ENCODE results near the gene PRF1. TPM values are rescaled to one million over a fixed set of nuclear protein-coding genes. Genes with fewer than 3 reads are reported as not detected.
A peak's percentile ranks its signal among the peaks of the same experiment; 100 is the strongest.
"Not testable (repeated sequence)": the region's sequence is repeated elsewhere in the genome, so short reads cannot be mapped to it uniquely, and the experiment has no call there.

Gene PRF1
- total RNA-seq, result 0.90 TPM
- polyA plus RNA-seq, result 1.3 TPM

DNA sequence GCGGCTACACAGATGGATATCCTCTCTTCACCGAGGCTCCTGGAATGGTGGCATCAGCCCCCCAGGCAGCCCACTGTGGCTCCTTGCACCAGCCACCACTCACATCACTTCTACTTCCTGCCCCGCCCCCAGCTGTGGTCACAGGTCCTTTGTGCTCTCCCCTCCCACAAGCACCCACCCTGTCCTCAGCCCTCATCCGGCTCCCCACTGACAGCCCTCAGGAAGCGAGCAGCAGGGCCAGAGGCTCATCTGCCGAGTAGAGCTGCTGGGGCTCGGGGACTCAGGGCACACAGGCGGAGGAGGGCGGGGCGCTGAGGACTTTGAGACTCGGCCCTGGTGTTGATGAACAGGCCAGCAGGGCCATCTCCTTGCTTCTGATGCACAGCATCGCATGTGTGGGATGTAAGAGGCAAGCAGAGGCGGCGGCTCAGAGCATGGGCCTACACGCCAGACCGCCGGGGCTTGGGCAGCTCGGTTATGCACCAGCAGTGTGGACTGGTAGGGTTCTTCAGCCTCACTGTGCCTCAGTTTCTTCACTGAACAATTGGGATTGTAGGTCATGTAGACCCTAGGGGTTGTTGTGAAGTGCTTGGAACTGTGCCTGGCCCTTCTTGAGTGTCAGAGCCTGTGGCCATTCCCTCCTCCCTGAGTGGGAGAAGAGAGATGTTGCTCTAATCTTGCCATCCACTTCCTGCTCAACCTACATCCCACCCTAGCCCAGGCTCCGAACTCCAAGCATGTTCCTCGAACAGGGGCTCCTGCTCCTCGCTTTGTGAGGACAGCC is at the start of gene PRF1:
PRF1 (minus strand) TSS at position 77 of the 784 bp plus-strand sequence. CDS start 1,839 bp downstream, outside the sequence.
- WGBS, result 89% methylated on average over 21 of the region's 21 CpGs
- no peaks in the 10 kb centered on the region for H3K4me1 ChIP-seq (ENCODE audit: insufficient read depth)
- H3K4me3 ChIP-seq (ENCODE audit: low read depth, low read length), result peak within 1 kb of the TSS; percentile 2
- no peaks in the 10 kb centered on the region for H3K36me3 ChIP-seq (ENCODE audit: insufficient read depth)
- DNase-seq (ENCODE audit: extremely low spot score), result no peak
- H3K27ac ChIP-seq (ENCODE audit: low read depth), result no peak within 1 kb of the TSS

DNA sequence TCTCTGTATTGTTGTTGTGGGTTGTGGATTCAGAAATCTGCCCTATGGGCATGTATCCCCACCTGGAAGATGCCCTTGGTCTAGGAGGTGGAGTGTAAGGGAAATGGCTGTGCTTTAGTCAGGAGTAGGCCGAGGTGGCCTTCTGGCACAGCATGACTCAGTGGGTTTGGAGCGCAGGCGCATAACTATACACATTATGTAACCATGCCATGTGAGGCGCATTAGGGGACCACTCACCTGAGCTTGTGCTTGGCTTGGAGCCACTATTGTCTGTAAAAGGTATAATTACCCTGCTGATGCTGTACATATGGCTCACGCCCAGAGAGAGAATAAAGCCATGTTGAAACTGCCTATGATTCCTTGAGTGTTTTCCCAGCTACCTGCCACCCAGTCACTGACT is 49.1 kb upstream of the PRF1 start:
- no peaks in the 10 kb centered on the region for H3K4me1 ChIP-seq (ENCODE audit: insufficient read depth)
- no peak for DNase-seq (ENCODE audit: extremely low spot score)
- H3K4me3 ChIP-seq (ENCODE audit: low read depth, low read length), result no peak overlapping the region
- H3K27ac ChIP-seq (ENCODE audit: low read depth), result no peak overlapping the region
- H3K36me3 ChIP-seq (ENCODE audit: insufficient read depth), result no peaks in the 10 kb centered on the region
- WGBS, result 97% methylated on average over 5 of the region's 5 CpGs

DNA sequence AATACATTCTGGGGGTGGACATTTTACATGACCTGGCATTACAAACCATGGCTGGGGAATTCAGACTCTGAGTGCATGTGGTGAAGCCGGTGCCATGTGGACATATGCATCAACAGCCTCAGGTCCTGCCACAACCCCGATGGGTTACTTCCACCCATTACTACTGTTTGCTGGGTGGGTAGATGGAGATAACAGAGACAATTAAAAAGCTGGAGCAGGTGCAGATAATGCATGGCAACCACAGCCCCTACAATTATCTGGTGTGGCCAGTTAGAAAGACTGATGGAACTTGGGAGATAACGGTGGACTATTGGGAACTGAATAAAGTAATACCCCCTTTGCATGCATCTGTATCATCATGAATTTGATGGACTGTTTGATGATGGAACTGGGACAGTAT is 48.2 kb upstream of the PRF1 start:
- Histone ChIP-seq H3K27ac (ENCODE audit: low read depth) (no peak overlapping the region), H3K4me1 (ENCODE audit: insufficient read depth) (no peaks in the 10 kb centered on the region), H3K4me3 (ENCODE audit: low read depth, low read length) (no peak overlapping the region), H3K36me3 (ENCODE audit: insufficient read depth) (no peaks in the 10 kb centered on the region)
- WGBS, result 95% methylated on average over 3 of the region's 3 CpGs
- DNase-seq (ENCODE audit: extremely low spot score), result no peak

DNA sequence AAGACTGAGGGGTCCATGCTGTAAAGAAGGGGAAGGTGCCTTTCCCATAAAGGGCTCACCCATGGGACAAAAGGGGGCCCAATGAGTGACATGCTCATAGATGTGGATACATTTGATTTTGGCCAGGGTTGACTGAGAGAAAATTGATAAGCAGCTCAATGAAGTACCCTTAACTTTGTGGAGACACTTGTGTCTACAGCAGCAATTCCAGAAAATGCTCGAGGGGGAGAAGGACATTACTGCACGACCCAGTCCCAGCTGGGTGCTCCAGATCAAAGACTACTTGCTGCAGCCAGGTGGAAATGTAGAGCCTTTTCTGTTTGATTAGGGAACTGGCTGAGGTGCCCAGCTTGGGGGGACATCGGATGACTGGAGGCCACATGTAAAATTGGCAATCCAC is 47.6 kb upstream of the PRF1 start:
- WGBS, result 78% methylated on average over 3 of the region's 3 CpGs
- Histone ChIP-seq H3K4me3 (ENCODE audit: low read depth, low read length) (no peak overlapping the region), H3K27ac (ENCODE audit: low read depth) (no peak overlapping the region), H3K4me1 (ENCODE audit: insufficient read depth) (no peaks in the 10 kb centered on the region), H3K36me3 (ENCODE audit: insufficient read depth) (no peaks in the 10 kb centered on the region)
- no peak for DNase-seq (ENCODE audit: extremely low spot score)

DNA sequence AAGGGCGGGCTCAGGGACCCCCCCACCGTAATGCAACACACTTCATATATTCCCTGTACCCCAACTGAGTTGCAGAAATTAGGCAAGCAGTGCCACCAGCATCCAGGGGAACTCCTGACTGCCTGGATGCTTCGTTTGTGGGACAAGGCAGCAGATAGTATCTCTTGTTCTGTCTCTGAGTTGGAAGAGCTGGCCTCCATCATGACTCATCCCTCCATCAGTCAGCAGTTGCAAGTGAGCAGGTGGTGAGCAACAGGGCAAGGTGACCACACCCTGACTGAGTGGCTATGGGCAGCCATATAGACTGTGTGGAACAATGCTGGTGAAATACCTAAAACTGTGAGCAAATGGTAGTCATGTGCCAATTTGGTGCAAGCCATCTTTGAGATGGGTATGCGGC is 47.0 kb upstream of the PRF1 start:
- DNase-seq (ENCODE audit: extremely low spot score), result no peak
- 71% methylated on average over 4 of the region's 4 CpGs for WGBS
- Histone ChIP-seq H3K27ac (ENCODE audit: low read depth) (no peak overlapping the region), H3K36me3 (ENCODE audit: insufficient read depth) (no peaks in the 10 kb centered on the region), H3K4me3 (ENCODE audit: low read depth, low read length) (no peak overlapping the region), H3K4me1 (ENCODE audit: insufficient read depth) (no peaks in the 10 kb centered on the region)

DNA sequence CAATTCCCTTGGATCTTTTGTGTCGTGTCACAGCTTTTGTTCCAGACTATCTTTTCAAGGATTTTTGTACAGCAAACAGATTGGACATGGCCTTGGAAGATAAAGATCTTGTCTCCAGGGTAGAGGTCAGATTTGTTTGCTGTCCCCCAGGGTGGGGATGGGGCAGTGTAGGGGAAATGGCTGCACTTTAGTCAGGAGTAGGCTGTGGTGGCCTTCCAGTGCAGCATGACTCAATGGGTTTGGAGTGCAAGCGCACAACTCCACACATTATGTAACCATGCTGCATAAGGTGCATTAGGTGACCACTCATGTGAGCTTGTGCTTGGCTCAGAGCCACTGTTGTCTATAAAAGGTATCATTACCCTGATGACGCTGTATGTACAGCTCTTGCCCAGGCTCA is 45.9 kb upstream of the PRF1 start:
- Histone ChIP-seq H3K36me3 (ENCODE audit: insufficient read depth) (no peaks in the 10 kb centered on the region), H3K4me1 (ENCODE audit: insufficient read depth) (no peaks in the 10 kb centered on the region), H3K4me3 (ENCODE audit: low read depth, low read length) (no peak overlapping the region), H3K27ac (ENCODE audit: low read depth) (no peak overlapping the region)
- no peak for DNase-seq (ENCODE audit: extremely low spot score)
- WGBS, result 93% methylated on average over 3 of the region's 3 CpGs

DNA sequence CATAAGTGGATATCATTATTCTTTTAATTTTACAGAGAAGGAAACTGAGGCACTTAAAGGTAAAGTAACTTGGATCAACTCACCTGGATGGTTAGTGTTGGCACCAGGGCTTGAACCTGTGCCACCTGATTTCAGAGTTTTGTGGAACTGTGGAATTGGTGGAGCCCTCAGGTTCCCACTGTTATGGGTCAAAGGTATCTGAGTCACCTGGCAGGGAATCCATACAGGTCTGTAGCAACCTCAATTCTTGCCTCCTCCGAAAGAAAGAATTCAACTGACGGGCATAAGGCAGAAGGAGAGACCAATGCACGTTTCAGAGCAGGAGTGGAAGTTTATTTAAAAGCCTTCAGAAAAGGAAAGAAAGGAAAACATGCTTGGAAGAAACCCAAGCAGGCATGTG is 44.5 kb upstream of the PRF1 start:
- DNase-seq (ENCODE audit: extremely low spot score), result no peak
- H3K4me3 ChIP-seq (ENCODE audit: low read depth, low read length), result no peak overlapping the region
- no peak overlapping the region for H3K27ac ChIP-seq (ENCODE audit: low read depth)
- WGBS, result 63% methylated on average over 3 of the region's 3 CpGs
- no peaks in the 10 kb centered on the region for H3K4me1 ChIP-seq (ENCODE audit: insufficient read depth)
- no peaks in the 10 kb centered on the region for H3K36me3 ChIP-seq (ENCODE audit: insufficient read depth)

DNA sequence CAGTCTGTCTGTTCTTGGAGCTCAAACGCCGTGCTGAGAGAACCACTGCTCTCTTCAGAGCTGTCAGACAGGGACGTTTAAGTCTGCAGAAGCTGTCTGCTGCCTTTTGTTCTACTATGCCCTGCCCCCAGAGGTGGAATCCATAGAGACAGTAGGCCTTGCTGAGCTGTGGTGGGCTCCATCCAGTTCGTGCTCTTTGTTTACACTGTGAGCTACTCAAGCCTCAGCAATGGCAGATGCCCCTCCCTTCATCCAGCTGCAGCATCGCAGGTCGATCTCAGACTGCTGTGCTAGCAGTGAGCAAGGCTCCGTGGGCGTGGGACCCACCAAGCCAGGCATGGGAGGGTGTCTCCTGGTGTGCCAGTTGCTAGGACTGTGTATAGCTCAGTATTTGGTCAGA is 42.4 kb upstream of the PRF1 start:
- not testable (repeated sequence) for H3K4me3 ChIP-seq (ENCODE audit: low read depth, low read length); H3K4me1 ChIP-seq (ENCODE audit: insufficient read depth); H3K36me3 ChIP-seq (ENCODE audit: insufficient read depth); DNase-seq (ENCODE audit: extremely low spot score); H3K27ac ChIP-seq (ENCODE audit: low read depth)
- 37% methylated on average over 8 of the region's 8 CpGs for WGBS

DNA sequence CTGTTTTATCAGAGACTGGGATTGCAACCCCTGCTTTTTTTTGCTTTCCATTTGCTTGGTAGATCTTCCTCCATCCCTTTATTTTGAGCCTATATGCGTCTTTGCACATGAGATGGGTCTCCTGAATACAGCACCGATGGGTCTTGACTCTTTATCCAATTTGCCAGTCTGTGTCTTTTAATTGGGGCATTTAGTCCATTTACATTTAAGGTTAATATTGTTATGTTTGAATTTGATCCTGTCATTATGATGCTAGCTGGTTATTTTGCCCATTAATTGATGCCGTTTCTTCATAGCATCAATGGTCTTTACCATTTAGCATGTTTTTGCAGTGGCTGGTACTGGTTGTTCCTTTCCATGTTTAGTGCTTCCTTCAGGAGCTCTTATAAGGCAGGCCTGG is 40.7 kb upstream of the PRF1 start:
- 98% methylated on average over 3 of the region's 3 CpGs for WGBS
- H3K27ac ChIP-seq (ENCODE audit: low read depth); H3K4me1 ChIP-seq (ENCODE audit: insufficient read depth); H3K36me3 ChIP-seq (ENCODE audit: insufficient read depth); H3K4me3 ChIP-seq (ENCODE audit: low read depth, low read length); DNase-seq (ENCODE audit: extremely low spot score): not testable (repeated sequence)

DNA sequence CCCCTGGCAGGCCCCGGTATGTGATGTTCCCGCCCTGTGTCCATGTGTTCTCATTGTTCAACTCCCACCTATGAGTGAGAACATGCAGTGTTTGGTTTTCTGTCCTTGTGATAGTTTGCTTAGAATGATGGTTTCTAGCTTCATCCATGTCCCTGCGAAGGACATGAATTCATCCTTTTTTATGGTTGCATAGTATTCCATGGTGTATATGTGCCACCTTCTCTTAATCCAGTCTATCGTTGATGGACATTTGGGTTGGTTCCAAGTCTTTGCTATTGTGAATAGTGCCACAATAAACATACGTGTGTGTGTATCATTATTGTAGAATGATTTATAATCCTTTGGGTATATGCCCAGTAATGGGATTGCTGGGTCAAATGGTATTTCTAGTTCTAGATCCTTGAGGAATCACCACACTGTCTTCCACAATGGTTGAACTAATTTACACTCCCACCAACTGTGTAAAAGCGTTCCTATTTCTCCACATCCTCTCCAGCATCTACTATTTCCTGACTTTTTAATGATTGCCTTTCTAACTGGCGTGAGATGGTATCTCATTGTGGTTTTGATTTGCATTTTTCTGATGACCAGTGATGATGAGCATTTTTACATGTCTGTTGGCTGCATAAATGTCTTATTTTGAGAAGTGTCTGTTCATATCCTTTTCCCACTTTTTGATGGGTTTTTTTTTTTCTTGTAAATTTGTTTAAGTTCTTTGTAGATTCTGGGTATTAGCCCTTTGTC is 37.3 kb upstream of the PRF1 start:
- not testable (repeated sequence) for DNase-seq (ENCODE audit: extremely low spot score); H3K4me3 ChIP-seq (ENCODE audit: low read depth, low read length); H3K4me1 ChIP-seq (ENCODE audit: insufficient read depth); H3K36me3 ChIP-seq (ENCODE audit: insufficient read depth); H3K27ac ChIP-seq (ENCODE audit: low read depth)
- WGBS, result 80% methylated on average over 7 of the region's 7 CpGs

DNA sequence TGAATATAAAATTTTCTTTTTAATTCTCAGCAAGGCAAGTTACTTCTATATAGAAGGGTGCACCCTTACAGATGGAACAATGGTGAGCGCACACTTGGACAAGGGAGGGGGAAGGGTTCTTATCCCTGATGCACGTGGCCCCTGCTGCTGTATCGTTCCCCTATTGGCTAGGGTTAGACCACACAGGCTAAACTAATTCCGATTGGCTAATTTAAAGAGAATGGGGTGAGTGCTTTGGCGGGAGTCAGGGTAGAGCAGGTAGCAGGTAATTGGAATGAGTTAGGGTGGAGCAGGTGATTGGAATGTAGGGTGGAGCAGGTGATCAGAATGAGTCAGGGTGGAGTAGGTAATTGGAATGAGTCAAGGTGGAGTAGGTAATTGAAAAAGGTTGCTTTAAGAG is 32.0 kb upstream of the PRF1 start:
- not testable (repeated sequence) for H3K4me3 ChIP-seq (ENCODE audit: low read depth, low read length); H3K27ac ChIP-seq (ENCODE audit: low read depth); H3K36me3 ChIP-seq (ENCODE audit: insufficient read depth); DNase-seq (ENCODE audit: extremely low spot score); H3K4me1 ChIP-seq (ENCODE audit: insufficient read depth)
- 90% methylated on average over 5 of the region's 5 CpGs for WGBS

DNA sequence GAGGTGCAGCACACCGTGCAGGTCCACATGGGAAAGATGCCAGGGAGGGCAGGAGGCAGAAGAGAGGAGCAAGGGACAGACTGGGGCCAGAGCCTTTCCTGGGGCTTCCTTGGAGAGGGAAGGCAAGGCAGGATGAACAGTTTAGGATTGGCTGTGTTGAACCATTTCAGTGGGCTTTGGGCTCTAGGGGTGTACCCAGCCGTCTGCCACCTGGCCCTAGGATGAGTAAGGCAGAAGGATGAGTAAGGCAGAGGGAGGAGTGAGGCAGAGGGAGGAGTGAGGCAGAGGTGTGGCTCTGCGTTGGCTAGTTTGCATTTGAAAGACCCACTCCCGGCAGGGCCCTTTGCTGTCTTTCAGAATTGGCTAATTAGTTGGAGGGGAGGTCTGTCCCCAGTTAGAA is 31.5 kb upstream of the PRF1 start:
- H3K27ac ChIP-seq (ENCODE audit: low read depth), result no peak overlapping the region
- WGBS, result 58% methylated on average over 4 of the region's 4 CpGs

DNA sequence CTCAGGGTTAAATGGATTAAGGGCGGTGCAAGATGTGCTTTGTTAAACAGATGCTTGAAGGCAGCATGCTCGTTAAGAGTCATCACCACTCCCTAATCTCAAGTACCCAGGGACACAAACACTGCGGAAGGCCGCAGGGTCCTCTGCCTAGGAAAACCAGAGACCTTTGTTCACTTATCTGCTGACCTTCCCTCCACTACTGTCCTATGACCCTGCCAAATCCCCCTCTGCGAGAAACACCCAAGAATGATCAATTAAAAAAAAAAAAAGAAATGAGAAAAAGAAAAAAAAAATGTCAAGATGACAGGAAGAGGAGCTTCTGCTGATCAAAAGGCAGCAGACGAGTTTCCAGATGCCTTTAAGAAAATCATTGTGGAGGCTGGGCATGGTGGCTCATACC is 29.2 kb upstream of the PRF1 start:
- DNase-seq (ENCODE audit: extremely low spot score); H3K4me3 ChIP-seq (ENCODE audit: low read depth, low read length); H3K36me3 ChIP-seq (ENCODE audit: insufficient read depth); H3K27ac ChIP-seq (ENCODE audit: low read depth); H3K4me1 ChIP-seq (ENCODE audit: insufficient read depth): not testable (repeated sequence)
- 73% methylated on average over 2 of the region's 6 CpGs for WGBS

More for the DNA sequence above, 31.5 kb upstream of the PRF1 start:
- H3K36me3 ChIP-seq (ENCODE audit: insufficient read depth), result no peaks in the 10 kb centered on the region
- no peaks in the 10 kb centered on the region for H3K4me1 ChIP-seq (ENCODE audit: insufficient read depth)
- H3K4me3 ChIP-seq (ENCODE audit: low read depth, low read length), result no peak overlapping the region
- no peak for DNase-seq (ENCODE audit: extremely low spot score)

DNA sequence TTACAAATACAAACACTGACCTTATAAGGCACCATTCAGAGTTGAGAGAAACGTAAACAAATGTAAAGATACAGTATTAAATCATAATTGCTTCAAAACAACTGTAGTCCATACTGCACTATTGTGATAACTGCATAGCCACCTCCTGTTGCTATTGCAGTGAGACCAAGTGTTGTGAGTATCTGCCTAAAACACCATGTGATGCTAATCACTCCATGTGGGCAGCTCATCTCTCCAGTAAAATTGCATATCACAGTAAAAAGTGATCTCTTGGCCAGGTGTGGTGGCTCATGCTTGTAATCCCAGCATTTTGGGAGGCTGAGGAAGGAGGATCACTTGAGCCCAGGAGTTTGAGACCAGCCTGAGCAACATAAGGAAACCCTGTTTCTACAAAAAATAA is 26.8 kb upstream of the PRF1 start:
- Histone ChIP-seq H3K27ac (ENCODE audit: low read depth) (no peak overlapping the region), H3K4me1 (ENCODE audit: insufficient read depth) (no peaks in the 10 kb centered on the region), H3K36me3 (ENCODE audit: insufficient read depth) (no peaks in the 10 kb centered on the region), H3K4me3 (ENCODE audit: low read depth, low read length) (no peak overlapping the region)
- DNase-seq (ENCODE audit: extremely low spot score), result no peak
- 58% methylated on average over 1 of the region's 1 CpG for WGBS

Data from urinary bladder (tissue), 4 donors.